Measurements from ENCODE around the gene SOX9. TPM values are rescaled to one million over a fixed set of nuclear protein-coding genes. Genes with fewer than 3 reads are reported as not detected.

SOX9 gene
- total and polyA plus RNA-seq, 9 of the 15 experiments (the other 6 are each of a cell fraction or from before 2014, with no cell fraction given), result 0.04 TPM; not detected in 8

DNA sequence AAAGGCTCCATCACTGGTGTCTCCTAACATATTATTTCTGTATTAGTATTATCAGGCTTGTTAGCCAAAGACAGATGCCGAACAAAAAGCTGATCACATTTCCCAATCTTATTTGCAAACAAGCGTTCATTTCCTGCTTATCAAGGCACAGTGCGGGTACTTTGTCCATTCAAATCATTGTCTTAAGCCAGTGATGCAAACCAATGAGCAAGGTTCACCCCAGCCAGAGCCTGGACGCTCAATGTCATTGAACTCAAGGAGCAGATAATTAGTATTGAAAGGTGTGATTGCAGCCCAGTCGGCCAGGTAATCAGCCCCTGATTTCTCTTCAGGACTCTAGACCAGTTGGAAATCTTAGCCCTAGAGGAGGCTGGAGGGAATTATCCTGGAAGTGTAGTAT, 20.4 kb upstream of the SOX9 start:
- 0% methylated on average over 5 of the region's 5 CpGs for WGBS (ENCODE audit: insufficient coverage, low coverage, missing lambda C conversion rate)
- no peaks in the 10 kb centered on the region for H3K27me3 ChIP-seq (ENCODE audit: control insufficient read depth in 2 of 2, insufficient read depth in 2 of 2, low read length in 2 of 2)
- no peaks in the 10 kb centered on the region for H4K20me1 ChIP-seq (replicated peaks; ENCODE audit: control insufficient read depth, insufficient read depth, low read length)
- no peak overlapping the region for H3K4me2 ChIP-seq (ENCODE audit: insufficient read depth, low read length)
- intact Hi-C loops (cut with micrococcal nuclease), result no loop called here
- no peaks in the 10 kb centered on the region for H3K79me2 ChIP-seq (ENCODE audit: control insufficient read depth, insufficient read depth, low read length)
- no peak overlapping the region for H3K27ac ChIP-seq (ENCODE audit: extremely low read depth, low read depth, low read length)
- TF ChIP-seq NR2F6 (CRISPR knock-in tag; IDR thresholded peaks at IDR 0.05) (no peak), ZNF174 (CRISPR knock-in tag; IDR thresholded peaks at IDR 0.05) (no peak), RBFOX2 (IDR thresholded peaks at IDR 0.05; ENCODE audit: low read depth, low read length) (no peak), NEUROD1 (IDR thresholded peaks at IDR 0.05; ENCODE audit: borderline replicate concordance, low read depth, low read length, partially characterized antibody) (no peak), BDP1 (IDR thresholded peaks at IDR 0.05; ENCODE audit: insufficient read depth, insufficient read length) (no peak), MTA1 (IDR thresholded peaks at IDR 0.05; ENCODE audit: borderline replicate concordance) (no peak), ZNF778 (CRISPR knock-in tag; IDR thresholded peaks at IDR 0.05) (no peak), ZNF121 (CRISPR knock-in tag; conservative IDR thresholded peaks at IDR 0.05) (no peak), CEBPG (CRISPR knock-in tag; IDR thresholded peaks at IDR 0.05) (no peak), CEBPG (tag; conservative IDR thresholded peaks at IDR 0.05 in 1 of 2, IDR thresholded peaks at IDR 0.05 in 1 of 2) (no peak), POLR2B (IDR thresholded peaks at IDR 0.05; ENCODE audit: low read depth, partially characterized antibody) (no peak), HMGN3 (IDR thresholded peaks at IDR 0.05; ENCODE audit: borderline replicate concordance, extremely low read depth, insufficient read length, low read depth, low read length) (no peak), BRF1 (IDR thresholded peaks at IDR 0.05; ENCODE audit: borderline replicate concordance, extremely low read depth, insufficient read length) (no peak), FOXA3 (CRISPR knock-in tag; conservative IDR thresholded peaks at IDR 0.05 in 1 of 2, IDR thresholded peaks at IDR 0.05 in 1 of 2) (no peak)
- TF ChIP-seq, protein P1, sequence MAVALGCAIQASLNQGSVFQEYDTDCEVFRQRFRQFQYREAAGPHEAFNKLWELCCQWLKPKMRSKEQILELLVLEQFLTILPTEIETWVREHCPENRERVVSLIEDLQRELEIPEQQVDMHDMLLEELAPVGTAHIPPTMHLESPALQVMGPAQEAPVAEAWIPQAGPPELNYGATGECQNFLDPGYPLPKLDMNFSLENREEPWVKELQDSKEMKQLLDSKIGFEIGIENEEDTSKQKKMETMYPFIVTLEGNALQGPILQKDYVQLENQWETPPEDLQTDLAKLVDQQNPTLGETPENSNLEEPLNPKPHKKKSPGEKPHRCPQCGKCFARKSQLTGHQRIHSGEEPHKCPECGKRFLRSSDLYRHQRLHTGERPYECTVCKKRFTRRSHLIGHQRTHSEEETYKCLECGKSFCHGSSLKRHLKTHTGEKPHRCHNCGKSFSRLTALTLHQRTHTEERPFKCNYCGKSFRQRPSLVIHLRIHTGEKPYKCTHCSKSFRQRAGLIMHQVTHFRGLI (CRISPR knock-in tag; IDR thresholded peaks at IDR 0.05), result no peak
- TF ChIP-seq, protein P2, sequence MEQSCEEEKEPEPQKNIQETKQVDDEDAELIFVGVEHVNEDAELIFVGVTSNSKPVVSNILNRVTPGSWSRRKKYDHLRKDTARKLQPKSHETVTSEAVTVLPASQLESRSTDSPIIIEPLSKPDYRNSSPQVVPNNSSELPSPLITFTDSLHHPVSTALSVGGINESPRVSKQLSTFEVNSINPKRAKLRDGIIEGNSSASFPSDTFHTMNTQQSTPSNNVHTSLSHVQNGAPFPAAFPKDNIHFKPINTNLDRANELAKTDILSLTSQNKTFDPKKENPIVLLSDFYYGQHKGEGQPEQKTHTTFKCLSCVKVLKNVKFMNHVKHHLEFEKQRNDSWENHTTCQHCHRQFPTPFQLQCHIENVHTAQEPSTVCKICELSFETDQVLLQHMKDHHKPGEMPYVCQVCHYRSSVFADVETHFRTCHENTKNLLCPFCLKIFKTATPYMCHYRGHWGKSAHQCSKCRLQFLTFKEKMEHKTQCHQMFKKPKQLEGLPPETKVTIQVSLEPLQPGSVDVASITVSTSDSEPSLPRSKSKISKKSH (CRISPR knock-in tag; IDR thresholded peaks at IDR 0.05), result no peak
- H3K9me3 ChIP-seq (replicated peaks; ENCODE audit: control insufficient read depth, insufficient read depth, low read depth, low read length), result no peaks in the 10 kb centered on the region
- in situ Hi-C loops (cut with MboI), result no loop called here
- ChIA-PET CTCF (ENCODE audit: low intra/inter-chr PET ratio) (no interaction called here), POLR2A (no interaction called here)
- H3K4me3 ChIP-seq, result no peak overlapping the region
- no peaks in the 10 kb centered on the region for H3K9me1 ChIP-seq (ENCODE audit: control insufficient read depth, insufficient read depth, low read length)
- DNase-seq (ENCODE audit: extremely low read depth in 1 of 4, low spot score in 3 of 4) (no peak), ATAC-seq (no peak), FAIRE-seq (no peak)
- no peaks in the 10 kb centered on the region for H3K4me1 ChIP-seq (replicated peaks in 1 of 2; ENCODE audit: control insufficient read depth in 2 of 2, insufficient read depth in 2 of 2, low read length in 2 of 2)
- H3K36me3 ChIP-seq (ENCODE audit: control insufficient read depth, insufficient read depth, low read length), result no peaks in the 10 kb centered on the region
- no peak overlapping the region for H2AFZ ChIP-seq (ENCODE audit: low read depth, low read length)
- no peak overlapping the region for H3K9ac ChIP-seq (ENCODE audit: insufficient read depth in 1 of 2, low read depth in 2 of 2, low read length in 2 of 2)
- no TSS peak for BruUV-seq (replicated peaks)

Measured in K562 (cell line).